ENCODE results near the gene EYS.

The EYS gene

GRCh38 chr6:65221153-65221552, 485.9 kb downstream of the EYS start:
- DNase-seq (ENCODE audit: low spot score), result no peak

GRCh38 chr6:65202738-65203137, 504.3 kb downstream of the EYS start:
- DNase-seq (ENCODE audit: low spot score), result no peak

- DNase-seq (ENCODE audit: low spot score), result no peak
Measured at GRCh38 chr6:65199683-65200082, 507.3 kb downstream of the EYS start.

GRCh38 chr6:65199121-65199520, 507.9 kb downstream of the EYS start:
- no peak for DNase-seq (ENCODE audit: low spot score)

- no peak for DNase-seq (ENCODE audit: low spot score)
Measured at GRCh38 chr6:65191471-65191870, 515.6 kb downstream of the EYS start.

- DNase-seq (ENCODE audit: low spot score), result no peak
Measured at GRCh38 chr6:65189236-65189881, 517.7 kb downstream of the EYS start.

GRCh38 chr6:65186826-65187225, 520.2 kb downstream of the EYS start:
- DNase-seq (ENCODE audit: low spot score), result no peak

- no peak for DNase-seq (ENCODE audit: low spot score)
Measured at GRCh38 chr6:65182681-65183080, 524.3 kb downstream of the EYS start.

- DNase-seq (ENCODE audit: low spot score), result no peak
Measured at GRCh38 chr6:65170273-65170672, 536.8 kb downstream of the EYS start.

- DNase-seq (ENCODE audit: low spot score), result no peak
Measured at GRCh38 chr6:65161661-65162060, 545.4 kb downstream of the EYS start.

- DNase-seq (ENCODE audit: low spot score), result no peak
Measured at GRCh38 chr6:65157025-65157424, 550.0 kb downstream of the EYS start.

GRCh38 chr6:65155083-65155482, 551.9 kb downstream of the EYS start:
- no peak for DNase-seq (ENCODE audit: low spot score)

GRCh38 chr6:65149841-65150240, 557.2 kb downstream of the EYS start:
- no peak for DNase-seq (ENCODE audit: low spot score)

GRCh38 chr6:65148839-65149238, 558.2 kb downstream of the EYS start:
- no peak for DNase-seq (ENCODE audit: low spot score)

- no peak for DNase-seq (ENCODE audit: low spot score)
Measured at GRCh38 chr6:65135567-65135966, 571.5 kb downstream of the EYS start.

- DNase-seq (ENCODE audit: low spot score), result no peak
Measured at GRCh38 chr6:65126667-65127066, 580.4 kb downstream of the EYS start.

- DNase-seq (ENCODE audit: low spot score), result no peak
Measured at GRCh38 chr6:65123521-65123920, 583.5 kb downstream of the EYS start.

GRCh38 chr6:65117817-65118409, 589.1 kb downstream of the EYS start:
- DNase-seq (ENCODE audit: low spot score), result no peak

- DNase-seq (ENCODE audit: low spot score), result no peak
Measured at GRCh38 chr6:65116326-65116725, 590.7 kb downstream of the EYS start.

GRCh38 chr6:65113581-65113980, 593.4 kb downstream of the EYS start:
- no peak for DNase-seq (ENCODE audit: low spot score)

- DNase-seq (ENCODE audit: low spot score), result no peak
Measured at GRCh38 chr6:65112435-65112834, 594.6 kb downstream of the EYS start.

GRCh38 chr6:65110031-65110430, 597.0 kb downstream of the EYS start:
- DNase-seq (ENCODE audit: low spot score), result no peak

GRCh38 chr6:65098349-65098748, 608.7 kb downstream of the EYS start:
- DNase-seq (ENCODE audit: low spot score), result no peak

- DNase-seq (ENCODE audit: low spot score), result no peak
Measured at GRCh38 chr6:65091561-65091960, 615.5 kb downstream of the EYS start.
